ENCODE data around the gene UGT1A8. TPM values are rescaled to one million over a fixed set of nuclear protein-coding genes. Genes with fewer than 3 reads are reported as not detected.
"Not testable (repeated sequence)": the region's sequence is repeated elsewhere in the genome, so short reads cannot be mapped to it uniquely, and the experiment has no call there.

Gene UGT1A8
- total and polyA plus RNA-seq, 2 of the 4 experiments (the other 2 are of a cell fraction) = not detected

- Histone ChIP-seq H3K27ac (ENCODE audit: insufficient read depth, low read length) (no peak overlapping the region), H3K9me3 (ENCODE audit: control insufficient read depth, insufficient read depth, low read length) (no peaks in the 10 kb centered on the region), H2BK120ac (ENCODE audit: low read depth, low read length) (no peak overlapping the region), H3K4me1 (ENCODE audit: control insufficient read depth, insufficient read depth, low read length) (no peaks in the 10 kb centered on the region), H3K27me3 (ENCODE audit: control insufficient read depth, insufficient read depth, low read length) (no peaks in the 10 kb centered on the region; the same call in 1 of the 2 replicates), H3K18ac (ENCODE audit: low read depth, low read length) (no peak overlapping the region), H3K56ac (ENCODE audit: extremely low read depth, insufficient read depth, low read length) (no peak overlapping the region), H3K23ac (ENCODE audit: low read depth, low read length) (no peak overlapping the region), H3K4ac (ENCODE audit: low read depth, low read length) (no peak overlapping the region), H2BK5ac (ENCODE audit: low read depth, low read length, poor library complexity, severe bottlenecking) (no peak overlapping the region), H4K91ac (ENCODE audit: insufficient read depth, low read depth, low read length) (no peak overlapping the region), H4K8ac (ENCODE audit: low read depth in 2 of 2, low read length in 2 of 2) (no peak overlapping the region), H4K5ac (ENCODE audit: low read depth, low read length) (no peak overlapping the region), H3K9me1 (ENCODE audit: insufficient read depth, low read length) (no peaks in the 10 kb centered on the region), H2BK20ac (ENCODE audit: low read depth, low read length) (no peak overlapping the region), H3K79me1 (ENCODE audit: low read depth in 1 of 2, low read length in 2 of 2) (no peaks in the 10 kb centered on the region), H3K9ac (ENCODE audit: low read depth, low read length) (no peak overlapping the region), H4K20me1 (ENCODE audit: insufficient read depth, low read length) (no peaks in the 10 kb centered on the region), H3K14ac (replicated peaks; ENCODE audit: low read depth, low read length) (no peak overlapping the region), H3K36me3 (ENCODE audit: control insufficient read depth, insufficient read depth, low read length) (no peaks in the 10 kb centered on the region), H3K4me3 (ENCODE audit: insufficient read depth, low read depth, low read length) (no peak overlapping the region), H3K4me2 (ENCODE audit: low read depth, low read length) (no peak overlapping the region), H2BK15ac (ENCODE audit: low read depth, low read length) (no peak overlapping the region), H2AK9ac (replicated peaks; ENCODE audit: low read depth, low read length, poor library complexity) (no peak overlapping the region), H2AFZ (replicated peaks; ENCODE audit: low read length, poor library complexity) (no peak overlapping the region), H2AK5ac (ENCODE audit: low read depth, low read length) (no peak overlapping the region)
- POLR2A ChIA-PET (ENCODE audit: unreplicated experiment) = no interaction called here
- CTCF ChIA-PET = interaction anchor here (0.6 kb wide), 1 partner anchor 125 kb away, joined by 3 read pairs; no protein-coding TSS in a partner anchor
- 46% methylated on average over 3 of the region's 5 CpGs; no CpG with 5 or more reads in 1 of the 2 experiments for WGBS, 2 experiments (ENCODE audit: extremely low coverage in 2 of 2, insufficient read length in 1 of 2)
- DNase-seq (no peak), ATAC-seq (ENCODE audit: low read depth) (no peak)
- in situ Hi-C loops (cut with MboI; ENCODE audit: low sequenced_read_pairs) (no loop called here), dilution Hi-C loops (cut with HindIII; ENCODE audit: low sequenced_read_pairs, unreplicated experiment) (no loop called here), intact Hi-C loops (cut with micrococcal nuclease) (no loop called here)
- no TSS peak for BruUV-seq (replicated peaks)
- TF ChIP-seq MXI1 (IDR thresholded peaks at IDR 0.05; ENCODE audit: borderline replicate concordance, low read depth, low read length) = no peak
- TF ChIP-seq RAD21 (IDR thresholded peaks at IDR 0.05; ENCODE audit: low read length) = no peak
Observed at GRCh38 chr2:233627331-233628025, 10.0 kb downstream of the UGT1A8 start.

- H3K4me3 ChIP-seq (ENCODE audit: insufficient read depth, low read depth, low read length); H3K9me3 ChIP-seq (ENCODE audit: control insufficient read depth, insufficient read depth, low read length); H2BK15ac ChIP-seq (ENCODE audit: low read depth, low read length); H4K91ac ChIP-seq (ENCODE audit: insufficient read depth, low read depth, low read length); H2AK5ac ChIP-seq (ENCODE audit: low read depth, low read length); in situ Hi-C loops (cut with MboI; ENCODE audit: low sequenced_read_pairs); H3K18ac ChIP-seq (ENCODE audit: low read depth, low read length); H2AFZ ChIP-seq (replicated peaks; ENCODE audit: low read length, poor library complexity); ATAC-seq (ENCODE audit: low read depth); H4K5ac ChIP-seq (ENCODE audit: low read depth, low read length); H2AK9ac ChIP-seq (replicated peaks; ENCODE audit: low read depth, low read length, poor library complexity); intact Hi-C loops (cut with micrococcal nuclease); BruUV-seq (replicated peaks); H3K4me1 ChIP-seq (ENCODE audit: control insufficient read depth, insufficient read depth, low read length); H3K79me1 ChIP-seq (ENCODE audit: low read depth in 1 of 2, low read length in 2 of 2); dilution Hi-C loops (cut with HindIII; ENCODE audit: low sequenced_read_pairs, unreplicated experiment); H3K56ac ChIP-seq (ENCODE audit: extremely low read depth, insufficient read depth, low read length); H4K8ac ChIP-seq (ENCODE audit: low read depth in 2 of 2, low read length in 2 of 2); CTCF ChIA-PET; H3K14ac ChIP-seq (replicated peaks; ENCODE audit: low read depth, low read length); H3K9ac ChIP-seq (ENCODE audit: low read depth, low read length); H4K20me1 ChIP-seq (ENCODE audit: insufficient read depth, low read length); H3K23ac ChIP-seq (ENCODE audit: low read depth, low read length); H3K36me3 ChIP-seq (ENCODE audit: control insufficient read depth, insufficient read depth, low read length); POLR2A ChIA-PET (ENCODE audit: unreplicated experiment); H2BK120ac ChIP-seq (ENCODE audit: low read depth, low read length); H2BK5ac ChIP-seq (ENCODE audit: low read depth, low read length, poor library complexity, severe bottlenecking); H3K9me1 ChIP-seq (ENCODE audit: insufficient read depth, low read length); H3K4ac ChIP-seq (ENCODE audit: low read depth, low read length); H3K4me2 ChIP-seq (ENCODE audit: low read depth, low read length); H2BK20ac ChIP-seq (ENCODE audit: low read depth, low read length); H3K27ac ChIP-seq (ENCODE audit: insufficient read depth, low read length); H3K27me3 ChIP-seq (ENCODE audit: control insufficient read depth, insufficient read depth, low read length); DNase-seq: not testable (repeated sequence)
- WGBS, 2 experiments (ENCODE audit: extremely low coverage in 2 of 2, insufficient read length in 1 of 2) = 83% methylated on average over 6 of the region's 10 CpGs; no CpG with 5 or more reads in 1 of the 2 experiments
Observed at GRCh38 chr2:233636306-233636705, 18.9 kb downstream of the UGT1A8 start, which contains the start of gene UGT1A10. UGT1A10 (plus strand) TSS chr2:233636448; CDS start chr2:233636523, 75 bp downstream.

Data from IMR-90 (cell line).